H1 (cell line): ENCODE measurements around the gene BAD. TPM values are rescaled to one million over a fixed set of nuclear protein-coding genes. Genes with fewer than 3 reads are reported as not detected.

Experiments used
- CTCF ChIA-PET: fragments of 300-600 bp; sonication (Branson Sonifier 250); formaldehyde crosslinking; loops from one replicate; lab custom pipeline; 2021; ENCODE audit not compliant: partially characterized antibody; lab: Charles Lee
- POLR2A ChIA-PET: fragments of 300-600 bp; sonication (Branson Sonifier 250); formaldehyde crosslinking; loops from one replicate; lab custom pipeline; 2021; ENCODE audit warnings: inconsistent platforms; ENCODE audit not compliant: partially characterized antibody; lab: Charles Lee
- DNase-seq, 2 experiments: peaks; one replicate each; pipeline versions ENCODE4 v3.0.0 to v3.0.0-alpha.2; 2010 to 2022; ENCODE audit warnings: low spot score in 2 of 2, low read depth in 1 of 2, mixed read lengths in 1 of 2
- FAIRE-seq: peaks from 2 replicates; lab custom pipeline; 2011; peaks lifted over from hg19 to GRCh38; lab: Jason Lieb, UNC
- H2AFZ ChIP-seq: 2 replicates; pipeline ENCODE4 v1.8.1; 2012; ENCODE audit warnings: low read length, inconsistent platforms
- H2AK5ac ChIP-seq: 2 replicates; pipeline ENCODE4 v1.6.1; 2013; ENCODE audit warnings: low read depth, low read length
- H2BK120ac ChIP-seq: replicated peaks from 2 replicates; pipeline ENCODE3; 2013; ENCODE audit warnings: low read depth, low read length, inconsistent platforms
- H2BK12ac ChIP-seq: 2 replicates; pipeline ENCODE4 v1.6.1; 2013; ENCODE audit warnings: low read depth, low read length
- H2BK15ac ChIP-seq: 2 replicates; pipeline ENCODE4 v1.6.1; 2013; ENCODE audit warnings: low read length
- H2BK20ac ChIP-seq: 2 replicates; pipeline ENCODE4 v1.6.1; 2013; ENCODE audit warnings: low read length
- H2BK5ac ChIP-seq: 2 replicates; pipeline ENCODE4 v1.6.1; 2013; ENCODE audit warnings: low read depth, low read length
- H3K14ac ChIP-seq: 2 replicates; pipeline ENCODE4 v1.6.1; 2013; ENCODE audit warnings: inconsistent platforms; ENCODE audit not compliant: insufficient read length
- H3K18ac ChIP-seq: 2 replicates; pipeline ENCODE4 v1.6.1; 2013; ENCODE audit warnings: low read length; ENCODE audit errors: extremely low read depth
- H3K23ac ChIP-seq: 2 replicates; pipeline ENCODE4 v1.6.1; 2013; ENCODE audit warnings: inconsistent platforms; ENCODE audit not compliant: insufficient read length
- H3K23me2 ChIP-seq: 2 replicates; pipeline ENCODE4 v1.6.1; 2013; ENCODE audit warnings: low read depth, low read length
- H3K27ac ChIP-seq: 2 replicates; pipeline ENCODE4 v1.6.1; 2011; ENCODE audit warnings: low read depth, low read length, inconsistent platforms
- H3K27me3 ChIP-seq, 4 experiments: replicated peaks in 1 of 4; 1 replicate in 1 of 4; 2 replicates in 3 of 4; pipeline versions ENCODE4 v1.6.1 to v1.8.1; 2011 to 2013; ENCODE audit warnings: low read length in 3 of 4, mild to moderate bottlenecking in 3 of 4, inconsistent platforms in 2 of 4, mixed read lengths in 2 of 4, moderate library complexity in 1 of 4; ENCODE audit not compliant: control insufficient read depth in 3 of 4, insufficient read depth in 3 of 4; ENCODE audit errors: extremely low read depth in 1 of 4
- H3K36me3 ChIP-seq, 4 experiments: 2 replicates each; pipeline versions ENCODE4 v1.6.1 to v1.8.1; 2011 to 2013; ENCODE audit warnings: mild to moderate bottlenecking in 4 of 4, low read length in 3 of 4, moderate library complexity in 2 of 4, control low read depth in 1 of 4, inconsistent platforms in 1 of 4; ENCODE audit not compliant: insufficient read depth in 4 of 4, control insufficient read depth in 2 of 4
- H3K4ac ChIP-seq: replicated peaks from 2 replicates; pipeline ENCODE3; 2013; ENCODE audit warnings: low read length, low read depth, mixed read lengths, inconsistent platforms; ENCODE audit not compliant: insufficient read length
- H3K4me1 ChIP-seq, 4 experiments: replicated peaks in 1 of 4; 1 replicate in 1 of 4; 2 replicates in 3 of 4; pipeline versions ENCODE4 v1.6.1 to v1.8.1; 2011 to 2013; ENCODE audit warnings: low read length in 3 of 4, inconsistent platforms in 2 of 4, mixed read lengths in 1 of 4; ENCODE audit not compliant: insufficient read depth in 4 of 4, control insufficient read depth in 3 of 4
- H3K4me2 ChIP-seq, 2 experiments: 2 replicates each; pipeline versions ENCODE4 v1.6.1 to v1.8.1; 2011 to 2013; ENCODE audit warnings: low read depth in 2 of 2, low read length in 2 of 2, control low read depth in 1 of 2, inconsistent platforms in 1 of 2, mild to moderate bottlenecking in 1 of 2; ENCODE audit not compliant: insufficient read depth in 1 of 2
- H3K4me3 ChIP-seq, 4 experiments: fragments of 200-600, 300-600 bp in 1 of 4; sonication (generic), shearing (Covaris generic), sonication (Bioruptor Twin) in 1 of 4; 2 replicates each; pipeline versions ENCODE4 v1.5.1 to v1.8.1; 2011 to 2016; ENCODE audit warnings: low read length in 4 of 4, low read depth in 3 of 4, control low read depth in 2 of 4, inconsistent platforms in 2 of 4, mild to moderate bottlenecking in 2 of 4, mixed read lengths in 1 of 4, moderate library complexity in 1 of 4; ENCODE audit not compliant: insufficient read depth in 2 of 4; ENCODE audit errors: extremely low read depth in 1 of 4
- H3K56ac ChIP-seq: replicated peaks from 2 replicates; pipeline ENCODE3; 2013; ENCODE audit warnings: low read depth, mild to moderate bottlenecking, mixed read lengths, low read length, inconsistent platforms; ENCODE audit not compliant: insufficient read length
- H3K79me1 ChIP-seq: 2 replicates; pipeline ENCODE4 v1.6.1; 2013; ENCODE audit warnings: low read depth, low read length, control low read depth
- H3K79me2 ChIP-seq, 2 experiments: 2 replicates each; pipeline versions ENCODE4 v1.6.1 to v1.8.1; 2012 to 2013; ENCODE audit warnings: low read length in 2 of 2, mild to moderate bottlenecking in 2 of 2, inconsistent platforms in 1 of 2; ENCODE audit not compliant: insufficient read depth in 2 of 2, control insufficient read depth in 1 of 2
- H3K9ac ChIP-seq, 4 experiments: replicated peaks in 1 of 4; 1 replicate in 1 of 4; 2 replicates in 3 of 4; pipeline versions ENCODE4 v1.6.1 to v1.8.1; 2011 to 2013; ENCODE audit warnings: low read depth in 3 of 4, low read length in 3 of 4, control low read depth in 2 of 4, mild to moderate bottlenecking in 2 of 4, moderate library complexity in 2 of 4, inconsistent platforms in 1 of 4; ENCODE audit errors: extremely low read depth in 1 of 4
- H3K9me3 ChIP-seq, 2 experiments: 2 replicates each; pipeline versions ENCODE4 v1.6.1 to v1.8.1; 2012 to 2013; ENCODE audit warnings: mild to moderate bottlenecking in 2 of 2, moderate library complexity in 2 of 2, control low read depth in 1 of 2, inconsistent platforms in 1 of 2, low read depth in 1 of 2, low read length in 1 of 2, mixed read lengths in 1 of 2; ENCODE audit not compliant: insufficient read depth in 2 of 2
- H4K20me1 ChIP-seq, 2 experiments: replicated peaks in 1 of 2; 2 replicates each; pipeline versions ENCODE3 to v1.8.1; 2011 to 2013; ENCODE audit warnings: inconsistent platforms in 2 of 2, low read length in 2 of 2, mild to moderate bottlenecking in 1 of 2; ENCODE audit not compliant: insufficient read depth in 2 of 2, control insufficient read depth in 1 of 2
- H4K5ac ChIP-seq: 2 replicates; pipeline ENCODE4 v1.6.1; 2013; ENCODE audit warnings: low read length, low read depth, mixed read lengths, inconsistent platforms; ENCODE audit not compliant: insufficient read length
- H4K8ac ChIP-seq: 2 replicates; pipeline ENCODE4 v1.8.0; 2013; ENCODE audit warnings: mild to moderate bottlenecking, moderate library complexity, low read length, inconsistent platforms; ENCODE audit not compliant: insufficient read depth; ENCODE audit errors: extremely low read depth
- H4K91ac ChIP-seq: replicated peaks from 2 replicates; pipeline ENCODE3; 2013; ENCODE audit warnings: low read length, mixed read lengths, inconsistent platforms; ENCODE audit not compliant: insufficient read length
- CTCF ChIP-seq, 3 experiments: IDR thresholded peaks; 1 replicate in 2 of 3; 2 replicates in 1 of 3; pipeline versions ENCODE4 v1.5.1 to v1.6.1; 2011; ENCODE audit warnings: low read length in 3 of 3, mild to moderate bottlenecking in 3 of 3, inconsistent platforms in 2 of 3, low read depth in 1 of 3, moderate library complexity in 1 of 3; ENCODE audit not compliant: insufficient read depth in 1 of 3; ENCODE audit errors: control extremely low read depth in 1 of 3
- GTF2F1 ChIP-seq: IDR thresholded peaks from 2 replicates; pipeline ENCODE4 v1.6.1; 2012; ENCODE audit warnings: low read depth, low read length, improper control_type of control experiment, borderline replicate concordance
- JUND ChIP-seq: IDR thresholded peaks from 2 replicates; pipeline ENCODE4 v1.6.1; 2011; ENCODE audit warnings: mild to moderate bottlenecking, improper control_type of control experiment, low read length
- RNF2 ChIP-seq: fragments of 200-900, 300-1000 bp; sonication (generic); IDR thresholded peaks from 2 replicates; pipeline ENCODE4 v1.7.1; 2016; ENCODE audit warnings: borderline replicate concordance, low read depth, mild to moderate bottlenecking, antibody characterized with exemption, low read length; ENCODE audit not compliant: poor library complexity, severe bottlenecking; ENCODE audit errors: missing control alignments
- SIRT6 ChIP-seq: IDR thresholded peaks from one replicate; pipeline ENCODE4 v1.7.1; 2012; ENCODE audit warnings: low read length, inconsistent platforms
- SP2 ChIP-seq: IDR thresholded peaks from 2 replicates; pipeline ENCODE4 v1.6.1; 2012; ENCODE audit warnings: mild to moderate bottlenecking, low read length, inconsistent platforms
- TAF7 ChIP-seq: optimal IDR thresholded peaks from 2 replicates; pipeline ENCODE3; 2011; ENCODE audit warnings: low read depth, mild to moderate bottlenecking, inconsistent platforms, low read length, moderate library complexity, borderline replicate concordance
- WGBS, 2 experiments: shearing (Covaris generic) in 1 of 2; methylation state at CpG; one replicate each; pipeline versions ENCODE4 v1.1.6 to v1.1.7; 2013 to 2015; ENCODE audit warnings: low lambda C conversion rate in 2 of 2, mixed read lengths in 2 of 2, inconsistent platforms in 1 of 2, low coverage in 1 of 2, missing lambda C conversion rate in 1 of 2; ENCODE audit not compliant: insufficient replicate concordance in 2 of 2, insufficient coverage in 1 of 2, insufficient read length in 1 of 2; ENCODE audit errors: extremely low coverage in 1 of 2, missing lambda C conversion rate in 1 of 2; 5-methylcytosine and 5-hydroxymethylcytosine counted together
- polyA plus RNA-seq, 7 experiments: library from polyadenylated mRNA; depleted of rRNA in 3 of 7; stranded (reverse) in 5 of 7; unstranded in 2 of 7; fragments of >200 nt in 5 of 7; fragments of 200-250 nt in 2 of 7; gene quantifications; 1 replicate in 5 of 7; 2 replicates in 1 of 7; 4 replicates in 1 of 7; pipeline versions ENCODE4 v1.2.1 to v1.2.3, GENCODE V29; 2011 to 2013; ENCODE audit warnings: missing spikeins in 2 of 7, mixed read lengths in 2 of 7
- total RNA-seq: library from RNA; stranded (reverse); fragmentation: NEBNext Ultra II Directional; extraction: Animal tissue kit (Norgen Biotek cat#: 25700); gene quantifications from 2 replicates; pipeline ENCODE4 v1.2.1, GENCODE V29; 2021

The BAD gene
- total and polyA plus RNA-seq, 2 of the 8 experiments (the other 6 are each of a cell fraction or from before 2014, with no cell fraction given), result 23.1 to 33.7 TPM

GRCh38 chr11:64241491-64242374 lies 42.7 kb downstream of the BAD start:
- H3K27me3 ChIP-seq, result no peaks in the 10 kb centered on the region
- ChIA-PET CTCF (interaction anchor here (0.5 to 3.9 kb wide), 8 partner anchors 9 to 1569 kb away, joined by 3 to 17 read pairs (median 4); partner anchors contain the start of genes NUDT22 and TRPT1), POLR2A (interaction anchor here (0.7 to 13.1 kb wide), 13 partner anchors 7 to 243 kb away, joined by 3 to 352 read pairs (median 35); partner anchors contain the start of genes BAD, DNAJC4, FERMT3 and GPR137)
- H3K79me2 ChIP-seq, result peaks cover 6 to 21% of the 10 kb centered on the region in 2 experiments; a peak in 3 of 4 replicates
- WGBS, 2 experiments, result 1% methylated on average over 44 of the region's 63 CpGs; no CpG with 5 or more reads in 1 of the 2 experiments
- peaks cover 16% of the 10 kb centered on the region for H3K23me2 ChIP-seq
- peak overlapping the region; percentile 82; the same call in 1 of the 2 replicates for H2AK5ac ChIP-seq
- H3K4ac ChIP-seq, result peak overlapping the region; percentile 38
- peak overlapping the region; percentile 65 to 81 (median 65); a peak in 6 of 7 replicates for H3K9ac ChIP-seq
- H4K20me1 ChIP-seq, result peaks cover 0 to 13% of the 10 kb centered on the region in 2 experiments
- peak overlapping the region; percentile 88; the same call in 1 of the 2 replicates for H2BK5ac ChIP-seq
- H3K79me1 ChIP-seq, result peaks cover 6% of the 10 kb centered on the region
- peak overlapping the region; percentile 66 for H4K91ac ChIP-seq
- peak overlapping the region; percentile 79 to 82 for H3K4me2 ChIP-seq
- H3K4me3 ChIP-seq, result peak overlapping the region; percentile 61 to 82 (median 78)
- no peak overlapping the region for H3K23ac ChIP-seq
- H2BK120ac ChIP-seq, result no peak overlapping the region
- FAIRE-seq (no peak), DNase-seq (peak; percentile 82 to 99)
- no peak overlapping the region for H2BK12ac ChIP-seq
- no peak overlapping the region for H3K14ac ChIP-seq
- H3K56ac ChIP-seq, result peak overlapping the region; percentile 90
- H2AFZ ChIP-seq, result no peak overlapping the region
- no peaks in the 10 kb centered on the region for H3K9me3 ChIP-seq
- H3K36me3 ChIP-seq, result peaks cover 0 to 19% (median 7%) of the 10 kb centered on the region in 4 experiments; a peak in 4 of 8 replicates
- H3K4me1 ChIP-seq, result peaks cover 0 to 18% (median 12%) of the 10 kb centered on the region in 4 experiments; a peak in 6 of 7 replicates
- H3K27ac ChIP-seq, result peak overlapping the region; percentile 38; the same call in 1 of the 2 replicates
- H4K8ac ChIP-seq, result peak overlapping the region; percentile 92
- 0 out of 2 replicates have a peak overlapping the region, but pooled peaks have one; percentile 46 for H2BK15ac ChIP-seq
- H2BK20ac ChIP-seq, result peak overlapping the region; percentile 72; the same call in 1 of the 2 replicates
- H4K5ac ChIP-seq, result peak overlapping the region; percentile 74
- peak overlapping the region; percentile 71 for H3K18ac ChIP-seq
- TF ChIP-seq GTF2F1 (no peak), CTCF (IDR thresholded peaks at IDR 0.05; ENCODE audit: control extremely low read depth in 1 of 3, insufficient read depth in 1 of 3, low read depth in 1 of 3, low read length in 3 of 3) (no peak), TAF7 (no peak), JUND (no peak), SIRT6 (no peak), SP2 (no peak), RNF2 (no peak)
